Aorta (tissue), 5 donors: ENCODE data around the gene GATA5. TPM values are rescaled to one million over a fixed set of nuclear protein-coding genes. Genes with fewer than 3 reads are reported as not detected.

Experiments
- ATAC-seq: fragments of 200-7000 bp; cut with Tn5 transposase; one replicate; pipeline ENCODE4 v1.9.1; 2022; ENCODE audit warnings: moderate library complexity; ENCODE audit not compliant: low FRiP score
- DNase-seq, 2 donors: peaks; one replicate each; pipeline ENCODE4 v3.0.0-alpha.2; 2020
- H3K27ac ChIP-seq, 2 donors: one replicate each; pipeline ENCODE4 v1.5.1; 2013; ENCODE audit warnings: low read length in 2 of 2, mild to moderate bottlenecking in 2 of 2, moderate library complexity in 2 of 2, control low read depth in 1 of 2, inconsistent platforms in 1 of 2, low read depth in 1 of 2
- H3K27me3 ChIP-seq, 2 donors: one replicate each; pipeline ENCODE4 v1.6.1; 2013; ENCODE audit warnings: control low read depth in 1 of 2, low read length in 1 of 2, mild to moderate bottlenecking in 1 of 2, moderate library complexity in 1 of 2; ENCODE audit not compliant: insufficient read depth in 2 of 2, control insufficient read depth in 1 of 2
- H3K36me3 ChIP-seq, 2 donors: one replicate each; pipeline ENCODE4 v1.6.1; 2013; ENCODE audit warnings: control low read depth in 1 of 2, low read length in 1 of 2, mild to moderate bottlenecking in 1 of 2; ENCODE audit not compliant: insufficient read depth in 2 of 2, control insufficient read depth in 1 of 2
- H3K4me1 ChIP-seq, 2 donors: one replicate each; pipeline ENCODE4 v1.6.1; 2013; ENCODE audit warnings: low read length in 2 of 2, control low read depth in 1 of 2, mild to moderate bottlenecking in 1 of 2, moderate library complexity in 1 of 2; ENCODE audit not compliant: insufficient read depth in 2 of 2, control insufficient read depth in 1 of 2
- H3K4me3 ChIP-seq, 2 donors: one replicate each; pipeline ENCODE4 v1.5.1; 2013; ENCODE audit warnings: low read length in 2 of 2, control low read depth in 1 of 2, mild to moderate bottlenecking in 1 of 2
- H3K9me3 ChIP-seq: one replicate; pipeline ENCODE4 v1.6.1; 2013; ENCODE audit warnings: mild to moderate bottlenecking, low read length; ENCODE audit not compliant: control insufficient read depth
- WGBS, 2 donors: extraction: QIAGEN DNeasy Blood & Tissue Kit; methylation state at CpG; one replicate each; pipeline ENCODE4 v1.1.7; 2013; 5-methylcytosine and 5-hydroxymethylcytosine counted together
- intact Hi-C, 2 donors: fragments of 100-400 bp; cut with DNase I; formaldehyde crosslinking; loops; one replicate each; pipeline versions ENCODE4 v1.14.2 to v1.15.0; 2022
- polyA plus RNA-seq, 2 donors: library from polyadenylated mRNA; stranded (reverse); fragments of 200-250 nt; gene quantifications; one replicate each; pipeline ENCODE4 v1.2.3, GENCODE V29; 2013
- total RNA-seq, 2 donors: library from RNA; stranded (reverse); fragmentation: NEBNext Ultra II Directional; extraction: Animal tissue kit (Norgen Biotek cat#: 25700); gene quantifications; one replicate each; pipeline ENCODE4 v1.2.1, GENCODE V29; 2021
- donor health status: healthy with polysubstance abuse.
- donor health status: Bipolar disorder and iron deficiency.
- donor health status: DM: no; HTN: no; CAD: no.
- donor health status: DM: no; HTN: no; CAD: no.
- donor health status: DM: yes; HTN: yes; CAD: no.

Gene GATA5
- total and polyA plus RNA-seq, 4 donors, result 0.16 to 3.5 (median 0.92) TPM

GRCh38 chr20:62500237-62500864 lies 24.6 kb upstream of the GATA5 start:
- no peaks in the 10 kb centered on the region for H3K36me3 ChIP-seq
- H3K27me3 ChIP-seq, result no peaks in the 10 kb centered on the region
- WGBS, 2 donors, result 22 to 26% methylated on average over 26 of the region's 26 CpGs
- ATAC-seq, result peak; percentile 85
- DNase-seq, result peak; percentile 80 to 95
- H3K4me1 ChIP-seq, result no peaks in the 10 kb centered on the region
- intact Hi-C loops, result loop anchor here in 1 of 2 donors (5.0 kb wide), 1 partner anchor 307 kb away; no protein-coding TSS in a partner anchor
- no peak overlapping the region for H3K27ac ChIP-seq
- H3K9me3 ChIP-seq, result no peaks in the 10 kb centered on the region
- no peak overlapping the region for H3K4me3 ChIP-seq

GRCh38 chr20:62499758-62500236 lies 24.0 kb upstream of the GATA5 start:
- H3K4me1 ChIP-seq, result no peaks in the 10 kb centered on the region
- intact Hi-C loops, result loop anchor here (2.0 to 5.0 kb wide), 3 partner anchors 117 to 308 kb away; no protein-coding TSS in a partner anchor
- 63 to 65% methylated on average over 21 of the region's 21 CpGs for WGBS, 2 donors
- no peaks in the 10 kb centered on the region for H3K9me3 ChIP-seq
- no peak overlapping the region for H3K27ac ChIP-seq
- H3K27me3 ChIP-seq, result no peaks in the 10 kb centered on the region
- H3K4me3 ChIP-seq, result no peak overlapping the region
- no peaks in the 10 kb centered on the region for H3K36me3 ChIP-seq
- DNase-seq (peak in 1 of 2 donors; percentile 33), ATAC-seq (no peak)

DNA sequence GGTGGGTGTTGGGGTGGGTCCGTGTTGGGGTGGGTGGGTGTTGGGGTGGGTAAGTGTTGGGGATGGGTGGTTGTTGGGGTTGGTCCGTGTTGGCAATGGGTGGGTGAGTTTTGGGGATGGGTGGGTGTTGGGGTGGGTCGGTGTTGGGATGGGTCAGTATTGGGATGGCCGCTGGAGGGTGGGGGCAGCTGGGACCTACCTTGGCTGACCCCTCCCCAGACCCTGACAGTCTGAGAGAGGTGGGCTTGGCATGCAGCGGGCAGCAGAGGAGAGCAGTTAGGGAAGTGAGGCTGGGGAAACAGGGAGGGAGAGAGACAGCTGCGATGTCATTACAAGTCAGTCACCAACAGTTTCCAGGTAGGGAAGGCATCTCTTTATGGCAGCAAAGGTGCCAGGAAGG lies 23.1 kb upstream of the GATA5 start:
- no peaks in the 10 kb centered on the region for H3K36me3 ChIP-seq
- H3K9me3 ChIP-seq, result no peaks in the 10 kb centered on the region
- no peaks in the 10 kb centered on the region for H3K4me1 ChIP-seq
- no peaks in the 10 kb centered on the region for H3K27me3 ChIP-seq
- WGBS, 2 donors, result 84 to 87% methylated on average over 5 to 6 of the region's 6 CpGs
- ATAC-seq (no peak), DNase-seq (no peak)
- H3K27ac ChIP-seq, result no peak overlapping the region
- intact Hi-C loops, result loop anchor here (2.0 to 5.0 kb wide), 3 partner anchors 118 to 308 kb away; no protein-coding TSS in a partner anchor
- no peak overlapping the region for H3K4me3 ChIP-seq

DNA sequence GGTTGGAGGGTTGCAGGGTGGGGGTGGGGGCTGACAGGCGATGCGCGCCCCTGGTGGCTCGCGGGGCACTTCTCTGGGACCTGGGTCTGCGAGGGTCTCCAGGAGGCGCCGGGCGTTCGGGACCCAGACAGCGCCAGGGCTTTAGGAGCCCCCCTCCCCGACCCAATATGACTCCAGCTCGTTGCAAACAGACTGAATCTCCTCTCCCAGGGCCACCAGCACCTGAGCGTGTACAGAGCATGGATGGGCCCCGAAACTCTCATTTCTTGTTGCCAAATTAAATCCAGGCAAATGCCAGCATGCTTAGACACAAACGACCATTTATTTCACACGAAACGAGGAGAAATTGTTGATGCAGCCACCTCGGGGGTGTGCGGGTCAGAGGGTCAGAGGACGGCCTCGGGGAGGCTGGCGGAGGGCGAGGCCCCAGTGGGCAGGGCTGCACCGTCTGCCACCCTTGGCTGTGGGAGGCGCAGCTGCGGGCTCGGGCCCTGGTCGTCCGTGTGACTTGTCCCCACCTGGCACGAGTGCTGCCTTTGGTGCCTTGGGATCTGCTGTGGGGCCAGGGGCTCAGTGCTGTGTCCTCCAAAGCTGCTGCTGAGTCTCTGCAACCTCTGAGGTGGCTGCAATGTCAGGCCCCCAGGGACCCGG lies 20.9 kb upstream of the GATA5 start:
- DNase-seq, result peak in 1 of 2 donors; percentile 44
- intact Hi-C loops, result loop anchor here in 1 of 2 donors (5.0 kb wide), 2 partner anchors 296 to 311 kb away; no protein-coding TSS in a partner anchor
- H3K4me1 ChIP-seq, result no peaks in the 10 kb centered on the region
- H3K27me3 ChIP-seq, result no peaks in the 10 kb centered on the region
- WGBS, 2 donors, result 27 to 29% methylated on average over 27 to 32 of the region's 32 CpGs
- H3K4me3 ChIP-seq, result no peak overlapping the region
- H3K36me3 ChIP-seq, result no peaks in the 10 kb centered on the region
- no peak for ATAC-seq
- H3K27ac ChIP-seq, result no peak overlapping the region
- H3K9me3 ChIP-seq, result no peaks in the 10 kb centered on the region

GRCh38 chr20:62495749-62496567 lies 20.2 kb upstream of the GATA5 start:
- H3K27ac ChIP-seq, result no peak overlapping the region
- no peaks in the 10 kb centered on the region for H3K27me3 ChIP-seq
- WGBS, 2 donors, result 55 to 69% methylated on average over 27 to 34 of the region's 34 CpGs
- H3K4me1 ChIP-seq, result no peaks in the 10 kb centered on the region
- H3K4me3 ChIP-seq, result no peak overlapping the region
- peak in 1 of 2 donors; percentile 44 for DNase-seq
- no peaks in the 10 kb centered on the region for H3K36me3 ChIP-seq
- ATAC-seq, result no peak
- H3K9me3 ChIP-seq, result no peaks in the 10 kb centered on the region
- intact Hi-C loops, result loop anchor here in 1 of 2 donors (5.0 kb wide), 2 partner anchors 296 to 311 kb away; no protein-coding TSS in a partner anchor

- ATAC-seq, result no peak
- 86 to 87% methylated on average over 26 of the region's 26 CpGs for WGBS, 2 donors
Measured at GRCh38 chr20:62494980-62495748, 19.4 kb upstream of the GATA5 start.

GRCh38 chr20:62494537-62494936 lies 18.7 kb upstream of the GATA5 start:
- intact Hi-C loops, result no loop called here
- Histone ChIP-seq H3K4me3 (no peak overlapping the region), H3K4me1 (no peaks in the 10 kb centered on the region), H3K36me3 (no peaks in the 10 kb centered on the region), H3K9me3 (no peaks in the 10 kb centered on the region), H3K27me3 (no peaks in the 10 kb centered on the region), H3K27ac (no peak overlapping the region)
- DNase-seq (no peak), ATAC-seq (no peak)
- WGBS, 2 donors, result 57% methylated on average over 7 of the region's 7 CpGs

More at GRCh38 chr20:62494980-62495748, 19.4 kb upstream of the GATA5 start:
- H3K4me3 ChIP-seq, result no peak overlapping the region
- H3K27me3 ChIP-seq, result no peaks in the 10 kb centered on the region
- DNase-seq, result no peak
- intact Hi-C loops, result loop anchor here in 1 of 2 donors (5.0 kb wide), 2 partner anchors 297 to 312 kb away; no protein-coding TSS in a partner anchor
- H3K9me3 ChIP-seq, result no peaks in the 10 kb centered on the region
- H3K36me3 ChIP-seq, result no peaks in the 10 kb centered on the region
- no peaks in the 10 kb centered on the region for H3K4me1 ChIP-seq
- no peak overlapping the region for H3K27ac ChIP-seq

DNA sequence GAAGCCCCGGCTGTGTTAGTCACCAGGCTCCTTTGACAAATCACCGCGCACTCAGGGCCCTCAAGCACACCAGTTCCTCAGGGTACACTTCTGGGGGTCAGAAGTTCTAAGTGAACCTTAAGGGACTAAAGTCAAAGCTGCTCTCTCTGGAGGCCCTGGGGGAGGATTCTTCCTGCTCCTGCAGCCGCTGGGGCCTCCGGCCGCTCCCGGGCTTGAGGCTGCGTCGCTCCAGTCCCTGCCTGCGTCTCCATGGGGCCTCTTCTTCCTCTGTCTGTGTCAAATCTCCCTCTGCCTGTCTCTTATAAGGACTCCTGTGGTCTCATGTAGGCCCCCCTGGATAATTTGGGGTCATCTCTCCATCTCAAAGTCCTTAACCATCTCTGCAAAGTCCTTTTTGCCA lies 18.1 kb upstream of the GATA5 start:
- H3K4me3 ChIP-seq, result no peak overlapping the region
- DNase-seq (no peak), ATAC-seq (no peak)
- WGBS, 2 donors, result 97% methylated on average over 10 of the region's 10 CpGs
- no peaks in the 10 kb centered on the region for H3K36me3 ChIP-seq
- H3K27me3 ChIP-seq, result no peaks in the 10 kb centered on the region
- intact Hi-C loops, result no loop called here
- H3K27ac ChIP-seq, result no peak overlapping the region
- no peaks in the 10 kb centered on the region for H3K9me3 ChIP-seq
- no peaks in the 10 kb centered on the region for H3K4me1 ChIP-seq
